ENCODE results near the gene RAN.
"Not testable (repeated sequence)": the region's sequence is repeated elsewhere in the genome, so short reads cannot be mapped to it uniquely, and the experiment has no call there.

Gene RAN

DNA sequence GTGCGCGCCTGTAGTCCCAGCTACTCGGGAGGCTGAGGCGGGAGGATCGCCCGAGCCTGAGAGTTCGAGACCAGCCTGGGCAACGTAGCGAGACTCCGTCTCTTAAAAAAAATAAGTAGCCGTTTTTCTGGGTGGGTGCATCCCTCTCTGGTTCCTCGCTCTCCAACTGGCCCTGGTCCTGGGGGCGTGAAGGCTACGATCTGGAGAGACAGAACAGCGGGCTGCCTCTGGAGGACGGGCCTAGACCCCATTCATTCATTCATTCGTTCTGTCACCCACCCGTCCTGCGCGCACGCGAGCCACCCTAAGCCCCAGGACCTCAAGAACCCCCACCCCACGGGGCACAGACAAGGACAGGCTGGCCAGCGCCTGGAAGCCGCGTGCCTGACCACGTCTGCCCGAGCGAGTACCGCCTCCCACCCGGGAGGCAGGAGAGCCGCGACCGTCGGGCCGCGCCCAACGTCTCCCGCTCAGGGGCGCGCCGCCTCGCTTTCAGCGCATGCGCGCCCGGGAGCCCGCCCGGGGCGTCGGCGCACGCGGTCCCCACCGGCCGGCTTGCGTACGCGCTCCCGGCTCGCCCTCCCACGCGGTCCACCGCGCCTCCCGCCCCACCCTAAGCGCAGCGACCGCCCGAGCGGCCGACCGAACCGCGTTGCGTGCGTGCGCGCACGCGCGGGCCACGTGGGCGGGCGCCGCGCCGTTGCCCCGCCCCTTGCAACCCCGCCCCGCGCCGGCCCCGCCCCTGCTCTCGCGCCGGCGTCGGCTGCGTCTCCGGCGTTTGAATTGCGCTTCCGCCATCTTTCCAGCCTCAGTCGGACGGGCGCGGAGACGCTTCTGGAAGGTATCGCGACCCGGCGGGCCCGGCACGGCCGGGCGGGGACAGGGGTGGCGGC lies at the start of gene RAN:
Gene RAN, plus strand, starts transcription at position 781 of the 893 bp plus-strand sequence. CDS start 528 bp downstream, outside the sequence.
- peak; percentile 94 for DNase-seq

DNA sequence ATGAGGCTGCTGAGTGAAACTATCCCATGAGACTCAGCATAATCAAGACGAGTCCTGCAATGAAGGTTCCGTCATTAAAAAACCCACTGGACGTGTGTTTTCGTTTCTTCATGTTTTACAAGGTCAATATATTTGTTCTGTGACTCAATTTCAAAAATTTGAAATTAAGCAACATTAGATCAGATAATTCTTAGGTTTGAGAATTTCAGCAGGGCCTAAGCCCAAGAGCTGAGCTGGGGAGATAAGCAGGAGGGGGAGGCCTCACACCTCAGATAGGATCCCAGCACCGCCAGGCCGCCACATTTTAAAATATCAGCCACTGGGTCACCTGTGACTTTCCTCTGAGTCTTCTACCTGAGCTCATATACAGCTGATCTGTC lies 46.1 kb upstream of the RAN start:
- no peak for DNase-seq

DNA sequence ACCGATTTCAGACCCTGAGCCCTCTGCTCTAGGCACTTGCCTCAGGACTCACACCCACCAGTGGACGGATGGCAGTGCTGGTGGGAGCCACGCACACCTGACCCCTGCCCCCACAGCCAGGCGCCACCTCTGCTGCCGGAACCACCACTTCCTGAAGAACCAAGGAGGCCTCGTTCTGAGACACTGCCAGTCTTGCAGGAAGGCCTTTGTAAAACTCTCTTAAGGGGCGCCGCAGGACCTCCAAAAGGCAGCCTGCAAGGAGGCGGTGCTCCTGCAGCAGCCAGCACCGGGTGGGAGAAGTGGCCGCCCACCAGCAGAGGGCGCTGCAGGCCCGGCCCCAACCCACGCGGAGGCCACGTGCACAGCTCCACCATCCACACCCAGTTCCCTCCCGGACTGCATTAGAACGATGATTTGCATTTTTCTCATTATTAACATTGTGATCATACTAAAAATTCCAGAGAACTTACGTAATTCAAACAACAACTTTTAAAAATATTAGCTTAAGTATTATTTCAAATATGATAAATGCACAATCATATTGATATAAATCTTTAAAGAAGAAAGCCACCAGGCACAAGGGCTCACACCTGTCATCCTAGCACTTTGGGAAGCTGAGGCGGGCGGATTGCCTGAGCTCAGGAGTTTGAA lies 45.6 kb upstream of the RAN start:
- DNase-seq = peak; percentile 57 to 71

DNA sequence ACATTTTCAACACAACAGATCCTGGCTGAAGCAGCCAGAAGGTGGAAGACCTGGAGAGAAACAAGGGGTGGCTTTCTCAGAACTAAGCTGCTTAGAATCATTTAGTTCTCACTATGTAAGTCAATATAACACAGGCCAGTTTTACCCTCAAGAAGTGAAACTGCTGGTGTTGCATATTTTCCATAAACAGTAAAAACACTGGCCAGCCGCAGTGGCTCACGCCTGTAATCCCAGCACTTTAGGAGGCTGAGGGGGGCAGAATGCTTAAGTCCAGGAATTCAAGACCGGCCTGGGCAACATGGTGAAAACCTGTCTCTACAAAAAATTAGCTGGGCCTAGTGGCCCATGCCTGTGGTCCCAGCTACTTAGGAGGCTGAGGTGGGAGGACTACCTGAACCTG lies 44.4 kb upstream of the RAN start:
- no peak for DNase-seq

- DNase-seq = no peak
Observed at GRCh38 chr12:130828895-130829294, 43.0 kb upstream of the RAN start.

DNA sequence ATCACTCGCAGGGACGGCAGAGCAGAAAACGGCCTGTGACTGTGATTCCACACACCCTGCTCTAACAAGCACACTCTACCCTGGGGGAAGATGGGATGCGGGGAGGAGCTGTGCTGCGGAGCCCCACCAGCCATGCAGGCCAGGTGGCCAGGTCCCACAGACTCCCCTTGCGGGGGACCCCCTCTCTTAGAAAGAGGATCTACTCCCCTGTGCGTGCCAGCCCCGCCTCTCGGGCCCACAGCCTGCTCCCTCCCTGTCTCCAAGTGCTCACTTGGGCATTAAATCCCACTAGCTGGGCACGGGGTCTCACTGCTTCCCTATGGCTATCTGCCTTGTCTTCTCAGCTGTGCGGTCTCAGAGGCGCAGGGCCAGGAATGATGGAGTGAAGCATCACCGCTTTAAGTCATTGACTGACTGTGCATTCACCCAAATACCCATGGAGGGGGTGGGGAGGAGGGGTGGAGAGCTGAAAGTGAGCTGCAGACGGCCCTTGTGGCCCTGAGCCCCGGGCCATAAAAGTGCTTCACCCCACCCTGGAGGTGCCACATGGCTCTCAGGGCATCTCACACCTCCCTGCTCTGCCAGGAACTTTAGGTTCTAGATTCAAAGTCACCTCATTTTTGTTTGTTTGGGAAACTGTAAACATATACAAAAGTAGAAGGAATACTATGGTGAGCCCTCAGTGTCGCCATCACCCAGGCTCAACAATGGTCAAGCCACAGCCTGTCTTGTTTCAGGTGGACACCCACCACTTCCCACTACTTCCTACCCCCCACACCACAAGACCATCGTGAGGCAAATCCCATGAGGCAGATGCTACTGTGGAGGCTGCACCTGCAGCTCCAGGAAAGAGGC lies 42.2 kb upstream of the RAN start:
- no peak for DNase-seq

GRCh38 chr12:130830246-130830551 lies 41.7 kb upstream of the RAN start:
- DNase-seq = no peak

DNA sequence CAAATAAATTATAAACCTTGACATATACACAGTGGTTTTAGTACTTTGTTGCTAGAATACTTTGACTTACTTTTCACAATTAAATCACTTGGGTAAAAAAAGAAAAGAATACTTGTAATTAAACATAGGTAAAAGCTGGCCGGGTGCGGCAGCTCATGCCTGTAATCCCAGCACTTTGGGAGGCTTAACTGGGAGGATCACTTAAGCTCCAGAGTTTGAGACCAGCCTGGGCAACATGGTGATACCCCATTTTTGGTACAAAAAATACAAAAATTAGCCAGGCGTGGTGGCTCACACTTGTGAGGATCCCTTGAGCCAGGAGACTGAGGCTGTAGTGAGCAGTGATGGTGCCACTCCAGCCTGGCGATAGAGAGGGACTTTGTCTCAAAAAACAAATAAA lies 40.6 kb upstream of the RAN start:
- DNase-seq = no peak

GRCh38 chr12:130831876-130832405 lies 39.9 kb upstream of the RAN start:
- DNase-seq = no peak

DNA sequence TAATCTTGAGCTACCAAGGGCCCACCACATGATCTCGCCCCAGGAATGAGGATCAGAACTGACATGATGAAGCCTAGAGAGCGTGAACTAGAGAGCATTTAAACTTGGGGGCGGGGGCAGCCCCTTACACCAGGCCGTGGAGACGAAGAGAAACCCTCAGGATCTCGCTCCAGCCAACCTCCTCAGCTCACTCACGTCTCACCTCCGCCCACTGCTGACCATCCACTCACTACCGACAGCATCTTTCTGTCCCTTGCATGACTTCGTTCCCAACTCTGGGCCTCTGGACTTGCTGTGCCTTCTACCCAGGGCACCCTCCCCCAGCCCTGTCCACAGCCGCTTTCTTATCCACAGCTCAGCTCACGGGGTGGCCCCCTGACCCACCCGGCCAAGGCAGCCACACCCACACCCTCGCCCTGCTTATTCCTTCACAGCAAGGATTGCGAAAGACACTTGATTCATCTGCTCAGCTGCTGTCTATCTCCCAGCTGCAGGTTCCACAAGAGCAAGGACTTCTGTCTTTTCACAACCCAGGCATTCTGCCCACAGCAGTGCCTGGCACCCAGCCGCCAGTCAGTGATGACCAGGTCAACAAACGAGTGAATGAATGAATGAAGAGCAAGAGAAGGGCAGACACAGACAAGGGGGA lies 39.2 kb upstream of the RAN start:
- DNase-seq = no peak

- no peak for DNase-seq
Observed at GRCh38 chr12:130835011-130835410, 36.9 kb upstream of the RAN start.

DNA sequence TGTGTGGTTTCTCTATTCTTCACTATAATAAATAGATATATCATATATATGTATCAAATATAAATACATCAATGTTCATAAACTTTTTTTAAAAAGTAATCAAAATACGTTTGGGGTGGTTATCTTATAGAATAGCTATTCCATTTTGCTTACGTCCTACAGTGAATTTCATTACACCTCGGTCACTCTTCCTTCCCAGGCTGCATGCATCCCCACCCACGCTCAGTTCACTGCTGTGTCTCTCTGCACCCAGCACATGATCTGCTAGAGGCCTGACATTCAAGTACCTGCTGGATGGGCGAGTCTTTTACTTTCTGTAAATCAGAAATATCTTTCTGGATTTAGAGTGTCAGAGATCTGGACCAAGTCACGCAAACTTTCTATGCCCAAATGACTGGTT lies 36.4 kb upstream of the RAN start:
- no peak for DNase-seq

DNA sequence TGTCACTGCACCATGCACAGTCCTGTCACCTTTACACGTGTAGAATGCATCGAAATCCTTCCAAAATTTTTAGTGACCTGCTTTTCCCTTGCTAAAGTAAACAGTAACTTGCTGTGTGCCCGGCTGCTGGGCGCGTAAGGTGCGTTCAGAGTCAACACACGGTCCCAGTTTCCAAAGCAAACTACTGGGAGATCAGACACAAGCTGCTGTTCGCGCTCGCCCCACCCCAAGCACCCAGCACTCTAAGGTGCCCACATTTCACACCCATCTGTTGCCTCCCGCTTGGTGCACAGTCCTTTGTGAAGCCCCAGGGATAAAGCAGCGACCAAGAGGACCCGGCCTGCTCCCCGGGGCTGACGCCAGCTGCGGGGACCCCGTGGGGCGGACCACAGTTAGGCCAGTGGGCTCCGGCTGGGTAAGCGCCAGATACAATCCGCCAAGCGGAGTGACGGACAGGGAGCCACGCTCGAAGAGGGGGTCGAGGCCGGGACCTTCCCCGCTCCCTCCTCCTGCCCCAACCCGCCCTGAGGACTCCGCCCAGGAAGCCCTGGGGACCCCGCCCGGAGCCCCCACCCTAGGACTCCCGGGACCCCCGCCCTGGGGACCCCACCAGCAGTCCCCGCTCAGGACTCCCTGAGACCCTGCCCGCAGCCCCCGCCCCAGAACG lies 33.4 kb upstream of the RAN start:
- DNase-seq = no peak

- DNase-seq = peak; percentile 86 to 93
Observed at GRCh38 chr12:130838951-130839769, 32.7 kb upstream of the RAN start, which contains the start of gene STX2. Gene STX2, minus strand, starts transcription at chr12:130839250. Its CDS starts 151 bp downstream, at chr12:130839099.

DNA sequence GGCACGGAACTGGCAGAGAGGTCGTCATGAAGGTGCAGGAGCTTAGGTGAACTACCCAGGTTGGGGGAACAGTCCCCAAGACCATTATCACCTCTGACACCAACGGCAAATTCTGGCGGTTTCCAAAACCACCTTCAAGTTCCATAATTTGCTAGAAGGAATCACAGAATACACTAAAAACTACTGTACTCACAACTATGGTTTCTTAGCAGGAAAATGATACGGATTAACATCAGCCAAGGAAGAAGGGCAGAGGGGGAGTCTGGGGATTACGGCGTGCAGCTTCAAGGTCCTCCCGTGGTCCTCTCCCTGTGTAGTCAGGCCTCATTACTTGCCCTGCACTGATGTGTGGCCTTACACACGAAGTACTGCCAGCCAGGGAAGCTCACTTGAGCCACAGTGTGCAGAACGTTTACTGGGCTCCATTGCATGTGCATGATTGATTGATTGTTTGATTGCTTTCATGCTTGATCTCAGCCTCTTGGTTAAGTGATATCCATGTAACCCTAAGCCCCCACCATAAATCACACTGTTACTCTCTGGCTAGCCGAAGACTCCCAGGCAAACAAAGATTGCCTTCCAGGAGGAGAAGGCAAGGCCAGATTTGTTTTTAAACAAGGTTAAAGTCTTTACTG lies 32.0 kb upstream of the RAN start:
- DNase-seq = no peak

DNA sequence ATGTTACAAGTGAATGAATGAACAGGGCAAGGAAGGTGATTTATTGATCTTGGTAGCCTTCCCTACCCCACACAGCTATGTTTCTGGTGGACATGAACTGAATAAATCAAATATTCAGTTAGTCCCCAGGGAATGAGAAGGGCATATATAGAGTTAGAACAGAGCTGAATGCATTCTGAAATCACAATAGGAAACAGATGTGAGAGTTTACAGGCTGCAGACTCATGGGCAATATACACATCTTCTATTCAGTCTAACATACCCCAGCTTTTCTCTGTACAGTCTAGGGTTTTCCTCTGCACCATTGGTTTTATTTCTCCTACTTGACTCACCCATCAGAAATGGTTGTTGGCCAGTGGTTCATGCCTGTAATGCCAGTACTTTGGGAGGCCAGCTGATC lies 25.5 kb upstream of the RAN start:
- no peak for DNase-seq

DNA sequence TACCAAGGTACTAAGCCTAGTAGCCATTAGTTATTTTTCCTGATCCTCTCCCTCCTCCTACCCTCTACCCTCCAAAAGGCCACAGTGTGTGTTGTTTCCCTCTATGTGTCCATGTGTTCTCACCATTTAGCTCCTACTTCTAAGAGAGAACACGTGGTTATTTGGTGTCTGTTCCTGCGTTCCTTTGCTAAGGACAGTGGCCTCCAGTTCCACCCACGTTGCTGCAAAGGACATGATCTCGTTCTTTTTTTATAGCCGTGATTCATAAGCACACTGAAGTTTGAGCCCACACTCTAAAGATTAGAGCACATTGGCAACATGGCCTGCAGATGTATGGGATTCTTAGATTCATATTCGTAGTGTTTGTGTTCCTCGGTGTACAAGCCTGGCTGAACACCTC lies 24.8 kb upstream of the RAN start:
- no peak for DNase-seq

GRCh38 chr12:130848105-130848504 lies 23.8 kb upstream of the RAN start:
- not testable (repeated sequence) for DNase-seq

- DNase-seq = not testable (repeated sequence)
Observed at GRCh38 chr12:130848785-130849305, 23.0 kb upstream of the RAN start.
